NCI-H446 treated with DMSO at 0.1 percent for 48 hours (cell line): ENCODE measurements around the gene ASAP3.

ENCODE experiments used
- DNase-seq: peaks from one replicate; lab custom pipeline; 2025; lab: John Stamatoyannopoulos, UW

Gene ASAP3

GRCh38 chr1:23422941-23423340 lies 61.0 kb downstream of the ASAP3 start:
- no peak for DNase-seq

GRCh38 chr1:23422241-23422877 lies 61.6 kb downstream of the ASAP3 start:
- DNase-seq, result no peak

DNA sequence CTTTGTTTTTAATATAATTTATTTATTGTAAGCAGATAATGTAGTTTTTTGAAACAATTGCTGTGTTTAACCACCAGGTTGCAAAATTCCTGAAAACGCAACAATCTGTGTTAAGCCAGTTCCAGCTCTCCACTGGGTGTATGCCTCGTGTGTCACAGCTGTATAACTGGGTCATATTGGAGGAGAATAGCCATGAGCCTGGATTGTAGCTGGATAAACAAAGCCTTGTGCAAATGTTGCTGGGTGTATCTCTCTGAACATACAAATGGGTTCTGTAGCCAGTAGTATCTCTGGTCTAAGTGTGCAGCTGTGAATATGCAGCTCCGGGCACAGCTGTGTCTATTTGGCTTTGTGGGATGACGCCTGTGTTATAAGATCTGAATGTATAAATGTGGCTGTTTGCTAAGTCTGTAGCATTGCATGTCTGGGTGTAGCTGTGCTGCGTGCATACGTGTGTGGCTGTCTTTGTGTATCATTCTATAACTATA lies 62.2 kb downstream of the ASAP3 start:
- DNase-seq, result no peak

- no peak for DNase-seq
Observed at GRCh38 chr1:23421343-23421742, 62.6 kb downstream of the ASAP3 start.

GRCh38 chr1:23420778-23421177 lies 63.2 kb downstream of the ASAP3 start:
- DNase-seq, result no peak

- no peak for DNase-seq
Observed at GRCh38 chr1:23419180-23419579, 64.8 kb downstream of the ASAP3 start.

DNA sequence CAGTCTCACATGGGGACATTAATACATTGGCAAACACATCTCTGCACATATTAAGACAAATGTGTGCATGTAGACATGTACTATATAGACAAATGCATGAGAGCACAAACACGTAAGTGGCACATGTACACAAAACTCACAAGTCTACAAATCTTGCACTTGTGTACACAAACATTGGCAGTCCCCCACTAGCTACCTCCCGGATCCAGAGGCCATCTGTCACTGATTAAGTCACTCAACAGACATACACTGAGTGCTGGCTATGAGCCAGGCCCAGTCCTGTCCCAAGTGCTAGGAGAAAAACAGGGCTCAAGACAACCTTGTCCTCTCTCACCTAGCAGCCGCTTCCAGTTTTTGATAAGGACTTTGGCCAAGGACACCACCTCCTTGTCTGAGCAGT lies 66.4 kb downstream of the ASAP3 start:
- DNase-seq, result peak; percentile 91

DNA sequence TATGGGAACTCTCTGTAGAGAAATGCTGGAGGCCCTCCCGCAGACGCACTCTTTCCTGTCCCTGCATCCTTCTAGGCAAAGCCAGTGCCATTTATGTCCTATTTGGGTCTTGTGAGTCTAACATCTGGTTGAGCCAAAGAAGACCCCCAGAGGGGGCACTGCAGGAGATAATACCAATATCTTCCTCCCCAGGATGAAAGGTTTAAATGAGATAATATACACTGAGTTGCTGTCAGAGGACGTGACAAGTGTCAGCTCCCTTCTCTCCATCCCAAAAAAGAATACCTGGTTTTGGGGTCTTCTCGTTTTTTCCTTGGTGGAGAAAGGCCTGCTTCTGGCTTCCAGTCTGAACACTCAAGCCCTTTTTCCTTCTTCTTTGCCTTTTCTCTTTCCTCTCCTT lies 67.0 kb downstream of the ASAP3 start:
- no peak for DNase-seq

DNA sequence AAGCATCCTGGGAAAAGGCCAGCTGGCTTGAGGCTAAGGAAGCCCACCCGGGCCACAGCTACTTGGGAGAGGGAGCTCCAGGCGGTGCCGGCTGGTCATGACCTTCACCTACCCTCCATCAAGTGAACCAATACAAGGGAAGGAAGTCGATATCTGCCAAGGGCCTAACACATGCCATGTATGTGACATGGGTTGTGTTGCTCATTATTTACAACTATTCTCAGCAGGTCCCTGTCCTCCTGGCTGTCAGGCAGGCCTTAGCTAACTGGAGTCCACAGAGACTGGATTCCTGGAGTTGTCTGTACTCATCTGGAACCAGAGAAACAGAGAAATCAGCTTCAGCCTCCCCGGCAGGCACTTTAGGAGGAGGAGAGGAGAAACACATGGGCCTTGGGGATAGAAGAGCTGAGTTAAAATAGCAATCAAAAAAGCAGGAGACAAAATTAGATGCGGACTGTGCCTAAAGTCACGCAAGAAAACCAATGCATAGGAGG lies 75.1 kb downstream of the ASAP3 start:
- no peak for DNase-seq

- DNase-seq, result peak; percentile 31
Observed at GRCh38 chr1:23407016-23407630, 76.9 kb downstream of the ASAP3 start.

DNA sequence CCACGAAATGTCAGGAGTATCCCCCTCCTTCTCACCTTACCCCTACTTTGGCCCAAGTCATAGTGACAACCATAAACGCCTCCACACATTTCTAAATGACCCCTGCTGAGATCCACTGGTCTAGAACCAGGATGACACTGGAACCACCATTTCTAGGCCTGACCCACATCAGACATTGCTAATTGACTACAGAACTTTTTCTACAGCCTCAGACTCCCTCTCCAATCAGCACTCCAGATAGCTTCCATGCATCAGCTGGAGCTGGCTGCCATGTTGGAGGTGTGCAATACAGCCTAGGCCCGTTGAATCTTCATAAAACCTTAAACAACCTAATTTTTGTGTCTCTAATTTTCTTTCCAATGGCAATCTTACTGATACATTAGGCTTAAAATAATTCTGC lies 78.0 kb downstream of the ASAP3 start:
- DNase-seq, result no peak

DNA sequence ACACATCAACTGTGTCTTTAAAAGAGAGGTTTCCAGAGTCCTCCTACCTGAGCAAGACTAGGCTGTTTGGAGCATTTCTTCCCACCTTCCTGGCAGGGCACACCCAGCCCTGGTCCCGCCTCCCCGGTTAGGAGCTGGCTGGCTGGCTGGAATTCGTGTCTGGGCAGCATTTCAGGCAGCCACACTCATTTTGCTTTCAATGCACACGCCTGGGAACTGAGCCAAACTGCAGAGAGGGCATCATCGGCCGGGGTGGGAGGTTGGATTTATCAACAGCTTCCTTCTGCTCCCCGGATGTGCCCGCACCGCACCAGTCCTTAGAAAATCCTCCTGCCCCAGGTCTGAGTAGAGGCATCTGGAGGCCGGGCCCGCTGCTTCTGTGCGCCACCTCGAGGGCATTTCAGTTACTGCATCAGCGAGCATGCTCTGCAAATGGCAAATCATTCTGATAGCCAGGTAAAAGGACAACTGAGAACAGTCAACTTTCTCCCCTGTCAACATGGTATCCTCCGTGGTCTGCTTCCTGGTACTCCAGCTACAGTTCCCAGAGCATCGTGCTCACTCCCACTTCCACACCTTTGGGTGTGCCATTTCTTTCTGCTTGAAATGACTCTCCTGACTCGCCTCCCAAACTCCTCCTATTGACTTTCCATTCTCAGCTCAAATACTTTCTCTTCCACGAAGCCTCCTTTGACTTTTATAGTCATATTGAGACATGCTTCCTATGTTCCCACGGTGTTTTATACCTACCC lies 80.1 kb downstream of the ASAP3 start:
- peak; percentile 99 for DNase-seq

GRCh38 chr1:23403355-23403734 lies 80.6 kb downstream of the ASAP3 start:
- no peak for DNase-seq

- DNase-seq, result no peak
Observed at GRCh38 chr1:23403038-23403336, 81.0 kb downstream of the ASAP3 start.

DNA sequence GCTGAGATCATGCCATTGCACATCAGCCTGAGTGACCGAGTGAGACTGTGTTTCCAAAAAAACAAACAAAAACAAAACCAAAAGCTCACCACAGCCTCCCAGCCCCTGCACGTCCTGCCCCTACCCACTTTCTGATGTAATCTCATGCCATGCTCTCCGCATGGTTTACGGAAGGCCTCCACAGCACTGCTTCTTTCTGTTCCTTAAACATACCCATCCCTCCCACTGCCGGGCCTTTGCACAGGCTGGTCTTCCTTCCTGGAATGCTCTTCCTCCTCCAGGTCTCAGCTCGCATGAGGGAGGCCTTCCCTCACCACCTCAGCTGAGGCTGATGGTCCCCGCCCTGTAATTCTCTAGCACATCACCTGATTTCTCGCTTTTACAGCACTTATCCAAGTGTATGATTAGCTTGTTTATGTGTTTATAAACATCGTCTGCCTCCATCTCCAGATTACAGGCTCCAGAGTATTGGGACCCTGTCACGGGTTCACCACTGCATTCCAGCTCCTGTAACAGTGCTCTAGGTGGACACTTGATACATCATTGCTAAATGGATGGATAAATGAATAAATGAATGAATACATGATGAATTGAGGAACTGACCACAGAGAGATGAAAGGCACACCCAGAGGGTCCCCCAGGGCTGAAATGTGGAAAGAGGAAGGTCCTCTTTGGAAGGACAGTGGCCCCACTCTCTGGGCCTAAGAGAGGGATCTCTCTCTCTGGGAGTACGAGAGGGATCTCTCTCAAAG lies 81.5 kb downstream of the ASAP3 start:
- no peak for DNase-seq

GRCh38 chr1:23401313-23401712 lies 82.7 kb downstream of the ASAP3 start:
- no peak for DNase-seq

DNA sequence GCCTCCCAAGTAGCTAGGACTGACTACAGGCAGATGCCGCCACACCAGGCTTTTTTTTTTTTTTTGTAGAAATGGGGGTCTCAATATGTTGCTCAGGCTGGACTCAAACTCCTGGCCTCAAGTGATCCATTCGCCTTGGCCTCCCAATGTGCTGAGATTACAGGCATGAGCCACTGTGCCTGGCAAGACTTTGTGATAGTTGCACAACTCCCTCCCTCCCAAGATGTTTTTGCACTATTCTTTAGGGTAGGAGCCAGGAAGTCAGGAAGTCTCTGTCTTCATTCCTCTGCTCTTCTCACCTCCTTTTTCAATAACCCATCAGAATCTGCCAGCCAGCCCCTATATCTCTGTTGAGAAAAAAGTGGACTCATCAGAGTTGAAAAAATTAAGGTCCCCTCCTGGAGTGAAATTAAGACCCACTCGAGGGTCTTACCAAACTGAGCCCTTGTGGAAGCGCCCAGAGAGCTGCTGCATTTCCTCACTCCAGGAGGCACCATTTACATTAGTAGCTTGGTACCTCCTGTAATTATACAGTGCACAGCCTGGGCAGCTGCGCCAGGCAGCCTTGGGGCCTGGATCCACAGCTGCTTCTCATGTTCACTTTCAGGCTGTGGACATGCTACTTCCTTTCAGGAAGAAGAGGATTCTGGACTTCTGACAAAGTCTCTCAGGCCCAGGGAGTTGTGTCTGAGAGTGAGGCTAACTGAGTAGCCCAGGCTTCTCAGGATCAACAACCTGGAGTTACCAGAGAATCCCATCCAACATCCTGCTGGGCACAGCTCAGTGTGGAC lies 83.5 kb downstream of the ASAP3 start:
- no peak for DNase-seq

DNA sequence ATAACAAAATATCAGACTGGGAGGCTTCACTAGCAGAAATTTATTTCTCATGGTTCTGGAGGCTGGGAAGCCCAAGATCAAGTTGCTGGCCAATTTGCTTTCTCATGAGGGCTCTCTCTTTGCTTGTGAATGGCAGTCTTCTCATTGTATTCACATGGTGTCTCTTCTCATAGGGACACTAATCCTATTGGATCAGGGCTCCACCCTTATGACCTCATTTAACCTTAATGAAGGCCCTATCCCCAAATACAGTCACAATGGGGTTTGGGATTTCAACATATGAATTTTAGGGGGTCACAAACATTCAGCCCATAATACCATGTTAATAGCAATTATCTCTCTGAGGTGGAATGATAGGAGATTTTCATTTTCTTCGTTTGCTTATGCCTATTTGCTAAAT lies 84.8 kb downstream of the ASAP3 start:
- DNase-seq, result no peak

DNA sequence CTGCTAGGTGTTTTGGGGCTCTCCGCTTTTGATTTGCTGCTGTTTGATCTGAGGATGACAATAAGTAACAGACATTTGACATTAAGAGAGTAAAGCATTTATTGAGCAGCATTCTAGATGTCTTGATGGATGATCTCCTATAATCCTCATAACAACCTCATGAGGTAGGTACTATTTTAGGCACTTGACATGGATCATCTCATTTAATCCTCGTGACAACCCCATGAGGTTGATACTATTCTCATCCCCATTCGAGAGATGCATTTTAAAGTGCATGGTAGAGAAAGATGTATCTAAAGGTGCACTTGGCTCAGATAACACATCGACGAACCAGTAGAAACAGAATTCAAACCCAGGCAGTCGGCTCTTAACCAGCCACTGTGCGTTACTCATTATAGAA lies 86.1 kb downstream of the ASAP3 start:
- DNase-seq, result no peak

GRCh38 chr1:23396380-23396779 lies 87.6 kb downstream of the ASAP3 start:
- no peak for DNase-seq

GRCh38 chr1:23395849-23396248 lies 88.1 kb downstream of the ASAP3 start:
- no peak for DNase-seq
